Right atrium auricular region (tissue), 2 donors: Measurements from ENCODE around the gene HPS1. TPM values are rescaled to one million over a fixed set of nuclear protein-coding genes. Genes with fewer than 3 reads are reported as not detected.

Experiments used
- DNase-seq: peaks from one replicate; pipeline ENCODE4 v3.0.0-alpha.2; 2019; ENCODE audit warnings: low spot score
- H3K27ac ChIP-seq, 2 donors: fragments of 200-600 bp; sonication (generic); 1 replicate in 1 of 2; 2 replicates in 1 of 2; pipeline ENCODE4 v1.5.1; 2016 to 2019
- H3K27me3 ChIP-seq, 2 donors: fragments of 200-600 bp; sonication (generic); one replicate each; pipeline versions ENCODE4 v1.5.1 to v1.6.0; 2017 to 2019
- H3K36me3 ChIP-seq: fragments of 200-600 bp; sonication (generic); one replicate; pipeline ENCODE4 v1.5.1; 2016
- H3K4me1 ChIP-seq, 2 donors: fragments of 200-600 bp; sonication (generic); one replicate each; pipeline versions ENCODE4 v1.5.1 to v1.6.0; 2017 to 2019
- H3K4me3 ChIP-seq, 2 donors: fragments of 200-600 bp; sonication (generic); 1 replicate in 1 of 2; 2 replicates in 1 of 2; pipeline ENCODE4 v1.5.1; 2017 to 2019; ENCODE audit warnings: mild to moderate bottlenecking in 1 of 2, moderate library complexity in 1 of 2
- H3K9me3 ChIP-seq, 2 donors: fragments of 200-600 bp; sonication (generic); one replicate each; pipeline ENCODE4 v1.5.1; 2019
- total RNA-seq, 2 donors: library from RNA; depleted of rRNA; stranded (reverse); fragments of >200 nt; gene quantifications; one replicate each; pipeline ENCODE4 v1.1.0, GENCODE V29; 2016
- TF ChIP-seq, protein P1 (sequence below), 2 donors: fragments of 200-600 bp; sonication (generic); IDR thresholded peaks; one replicate each; pipeline ENCODE4 v1.5.1; 2019; ENCODE audit warnings: antibody characterized with exemption in 2 of 2

HPS1 gene
- total RNA-seq, 2 donors from 2014 or later = 26.9 to 43.6 TPM

DNA sequence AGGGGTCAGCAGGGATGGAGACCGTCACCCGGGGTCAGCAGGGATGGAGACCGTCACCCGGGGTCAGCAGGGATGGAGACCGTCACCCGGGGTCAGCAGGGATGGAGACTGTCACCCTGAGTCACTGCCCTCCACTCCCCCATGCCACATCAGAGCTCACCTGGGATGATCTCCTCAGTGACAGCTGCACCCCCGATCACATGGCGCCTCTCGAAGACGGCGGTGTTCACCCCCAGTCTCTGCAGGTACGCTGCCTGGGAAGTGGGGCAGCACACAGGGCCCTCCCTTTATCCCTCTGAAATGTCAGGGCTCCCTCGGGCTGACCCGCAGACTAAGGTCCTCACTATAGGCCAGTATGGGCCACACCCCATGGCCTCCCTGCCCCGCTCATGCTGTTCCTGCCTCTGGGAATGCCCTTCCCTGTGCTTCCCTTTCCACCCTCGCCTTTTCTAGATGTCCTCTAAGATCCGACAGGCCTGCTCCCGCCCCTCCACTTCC is 38.9 kb downstream of the HPS1 start:
- Histone ChIP-seq H3K4me1 (peaks cover 0 to 14% of the 10 kb centered on the region in 2 donors), H3K27me3 (no peaks in the 10 kb centered on the region), H3K4me3 (no peak overlapping the region), H3K9me3 (no peaks in the 10 kb centered on the region), H3K36me3 (no peaks in the 10 kb centered on the region), H3K27ac (no peak overlapping the region)
- TF ChIP-seq, protein P1, sequence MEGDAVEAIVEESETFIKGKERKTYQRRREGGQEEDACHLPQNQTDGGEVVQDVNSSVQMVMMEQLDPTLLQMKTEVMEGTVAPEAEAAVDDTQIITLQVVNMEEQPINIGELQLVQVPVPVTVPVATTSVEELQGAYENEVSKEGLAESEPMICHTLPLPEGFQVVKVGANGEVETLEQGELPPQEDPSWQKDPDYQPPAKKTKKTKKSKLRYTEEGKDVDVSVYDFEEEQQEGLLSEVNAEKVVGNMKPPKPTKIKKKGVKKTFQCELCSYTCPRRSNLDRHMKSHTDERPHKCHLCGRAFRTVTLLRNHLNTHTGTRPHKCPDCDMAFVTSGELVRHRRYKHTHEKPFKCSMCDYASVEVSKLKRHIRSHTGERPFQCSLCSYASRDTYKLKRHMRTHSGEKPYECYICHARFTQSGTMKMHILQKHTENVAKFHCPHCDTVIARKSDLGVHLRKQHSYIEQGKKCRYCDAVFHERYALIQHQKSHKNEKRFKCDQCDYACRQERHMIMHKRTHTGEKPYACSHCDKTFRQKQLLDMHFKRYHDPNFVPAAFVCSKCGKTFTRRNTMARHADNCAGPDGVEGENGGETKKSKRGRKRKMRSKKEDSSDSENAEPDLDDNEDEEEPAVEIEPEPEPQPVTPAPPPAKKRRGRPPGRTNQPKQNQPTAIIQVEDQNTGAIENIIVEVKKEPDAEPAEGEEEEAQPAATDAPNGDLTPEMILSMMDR (IDR thresholded peaks at IDR 0.05) = no peak
- DNase-seq = no peak

DNA sequence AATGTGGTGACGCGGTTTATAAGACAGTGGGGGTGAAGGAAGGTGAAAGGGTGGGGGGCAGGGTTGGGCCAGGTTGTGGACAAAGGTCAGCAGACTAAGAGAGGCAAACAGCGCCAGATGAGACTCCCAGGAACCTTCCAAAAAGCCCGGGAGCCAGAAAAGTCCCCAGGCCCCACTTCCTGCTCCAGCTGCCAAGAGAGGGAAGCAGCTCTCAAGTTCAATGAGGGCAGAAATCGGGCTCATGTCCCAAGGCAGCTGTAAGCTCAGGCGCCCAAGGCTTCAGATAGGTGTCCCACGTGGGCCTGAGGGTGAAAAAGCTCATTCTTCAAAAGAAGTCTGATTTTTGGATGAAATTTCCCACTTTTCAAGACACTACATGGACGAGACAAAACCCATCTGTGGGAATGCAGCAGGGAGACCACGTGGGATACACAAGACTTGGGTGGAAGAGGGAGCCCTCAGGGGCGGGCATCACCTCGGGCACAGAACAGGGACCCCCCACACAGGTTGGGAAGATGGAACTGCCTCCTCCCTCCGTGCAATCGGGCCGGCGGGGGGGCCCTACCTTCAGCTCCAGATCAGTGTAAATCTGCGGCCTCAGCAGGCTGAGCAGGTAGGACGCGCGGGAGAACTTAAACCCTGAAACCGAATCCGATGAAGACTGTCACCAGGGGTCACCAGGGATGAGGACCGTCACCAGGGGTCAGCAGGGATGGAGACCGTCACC is 39.6 kb downstream of the HPS1 start:
- Histone ChIP-seq H3K4me3 (no peak overlapping the region), H3K27ac (no peak overlapping the region), H3K36me3 (no peaks in the 10 kb centered on the region), H3K4me1 (peaks cover 0 to 13% of the 10 kb centered on the region in 2 donors), H3K27me3 (no peaks in the 10 kb centered on the region), H3K9me3 (no peaks in the 10 kb centered on the region)
- TF ChIP-seq, protein P1 (IDR thresholded peaks at IDR 0.05) = no peak
- no peak for DNase-seq

DNA sequence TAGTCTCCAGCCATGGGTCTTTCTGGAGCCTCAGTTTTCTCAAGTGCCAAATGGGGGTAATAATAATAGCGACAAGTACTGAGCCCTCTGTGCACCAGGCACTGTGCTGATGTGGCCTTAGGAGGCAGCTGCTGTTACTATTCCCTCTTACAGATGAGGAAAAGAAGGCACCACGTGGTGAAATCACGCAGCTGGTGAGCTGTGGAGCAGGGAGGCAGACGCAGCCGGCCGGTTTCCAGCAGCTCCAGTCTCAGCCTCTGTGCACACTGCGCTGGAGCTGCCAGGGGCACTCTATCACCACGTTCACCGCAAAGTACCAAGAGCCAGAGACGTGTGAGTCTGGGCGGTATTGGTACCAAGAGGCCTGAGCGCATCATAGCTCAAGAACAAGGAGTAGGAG is 41.3 kb downstream of the HPS1 start:
- no peaks in the 10 kb centered on the region for H3K4me1 ChIP-seq
- TF ChIP-seq, protein P1 (IDR thresholded peaks at IDR 0.05) = no peak
- DNase-seq = no peak
- no peaks in the 10 kb centered on the region for H3K27me3 ChIP-seq
- no peaks in the 10 kb centered on the region for H3K36me3 ChIP-seq
- no peaks in the 10 kb centered on the region for H3K9me3 ChIP-seq
- H3K27ac ChIP-seq = no peak overlapping the region
- no peak overlapping the region for H3K4me3 ChIP-seq

DNA sequence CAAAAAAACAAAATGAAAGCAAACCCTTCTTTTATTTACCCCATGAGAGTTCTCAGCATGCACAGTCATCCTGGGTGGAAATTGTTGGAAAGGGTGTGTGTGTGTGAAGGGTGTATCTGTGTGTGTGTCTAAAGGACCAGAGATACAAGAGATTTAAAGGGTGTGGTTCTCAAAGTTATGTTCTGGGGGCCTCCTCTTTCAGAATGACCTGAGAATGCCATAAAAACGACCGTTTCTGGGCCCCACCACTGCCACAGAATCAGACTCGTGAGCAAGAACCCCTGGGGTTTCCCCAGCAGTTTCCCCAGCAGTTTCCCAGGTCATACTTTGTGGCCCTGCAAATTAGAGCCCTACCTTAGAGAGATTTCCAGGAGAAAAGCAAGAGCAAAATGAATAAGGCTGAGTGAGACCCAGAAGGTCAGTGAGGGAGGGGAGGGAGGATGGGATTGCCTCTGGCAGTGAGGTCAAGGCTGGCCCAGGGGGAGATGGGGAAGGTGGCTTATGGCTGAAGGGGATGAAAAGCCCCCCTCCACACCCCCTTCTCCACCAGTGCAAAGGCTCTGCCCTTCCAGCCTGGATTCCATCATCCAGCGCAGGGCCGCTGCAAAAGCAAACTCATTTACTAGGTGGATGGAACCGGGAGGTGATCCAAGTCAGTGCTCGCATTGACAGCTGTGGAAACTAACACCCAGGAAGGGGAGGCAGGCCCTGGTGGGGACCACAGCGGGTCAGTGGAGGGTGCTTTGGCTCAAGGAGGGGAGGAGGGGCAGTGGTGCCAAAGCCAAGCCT is 42.0 kb downstream of the HPS1 start:
- H3K9me3 ChIP-seq = no peaks in the 10 kb centered on the region
- H3K27me3 ChIP-seq = no peaks in the 10 kb centered on the region
- no peak overlapping the region for H3K27ac ChIP-seq

DNA sequence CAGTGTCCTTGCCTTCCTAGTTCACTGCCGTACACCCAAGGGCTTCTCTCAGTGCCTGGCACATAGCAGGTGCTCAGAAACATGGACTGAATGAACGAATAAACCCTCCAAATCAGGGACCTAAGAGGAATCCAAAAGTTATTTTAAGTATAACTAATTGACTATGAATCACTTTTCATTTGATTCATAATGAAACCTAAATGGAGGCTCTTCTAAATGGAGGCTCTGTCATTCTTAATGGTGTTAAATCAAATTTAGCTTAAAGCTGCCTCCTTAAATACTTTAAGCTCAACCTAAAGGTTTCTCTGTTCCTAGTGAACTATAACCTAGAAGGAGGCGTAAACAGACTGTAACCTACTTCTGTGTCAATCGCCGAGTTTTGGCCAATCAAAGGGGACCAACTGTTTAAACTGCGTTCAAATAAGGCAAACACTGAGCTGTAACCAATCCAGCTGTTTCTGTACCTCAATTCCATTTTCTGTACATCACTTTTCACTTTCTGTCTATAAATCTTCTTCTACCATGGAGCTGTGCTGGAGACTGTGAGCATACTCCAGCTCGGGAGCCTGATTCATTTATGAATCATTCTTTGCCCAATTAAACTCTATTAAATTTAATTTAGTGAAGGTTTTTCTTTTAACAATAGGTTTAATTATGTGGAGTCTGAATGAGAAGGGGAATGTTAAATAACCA is 42.8 kb downstream of the HPS1 start:
- Histone ChIP-seq H3K27ac (no peak overlapping the region), H3K36me3 (no peaks in the 10 kb centered on the region), H3K4me3 (no peak overlapping the region), H3K9me3 (no peaks in the 10 kb centered on the region), H3K4me1 (no peaks in the 10 kb centered on the region), H3K27me3 (no peaks in the 10 kb centered on the region)
- TF ChIP-seq, protein P1 (IDR thresholded peaks at IDR 0.05) = no peak
- no peak for DNase-seq

More for the DNA sequence above, 42.0 kb downstream of the HPS1 start:
- no peak for DNase-seq
- no peak overlapping the region for H3K4me3 ChIP-seq
- H3K36me3 ChIP-seq = no peaks in the 10 kb centered on the region
- TF ChIP-seq, protein P1 (IDR thresholded peaks at IDR 0.05) = no peak
- no peaks in the 10 kb centered on the region for H3K4me1 ChIP-seq
